ENCODE measurements around the gene CLASP1. TPM values are rescaled to one million over a fixed set of nuclear protein-coding genes. Genes with fewer than 3 reads are reported as not detected.

The CLASP1 gene
- total RNA-seq, 1 experiment from 2014 or later, result 45.9 TPM

GRCh38 chr2:121667618-121668017 lies 18.4 kb upstream of the CLASP1 start:
- H3K27ac ChIP-seq (ENCODE audit: insufficient read length, low read depth, low read length), result no peak overlapping the region
- DNase-seq, result no peak
- no peaks in the 10 kb centered on the region for H3K4me1 ChIP-seq (ENCODE audit: insufficient read depth, low read length)
- H3K9ac ChIP-seq (ENCODE audit: extremely low read depth, insufficient read length, low read length), result no peak overlapping the region
- no peaks in the 10 kb centered on the region for H4K20me1 ChIP-seq (ENCODE audit: control insufficient read depth, insufficient read depth, insufficient read length)
- H3T11ph ChIP-seq (ENCODE audit: low read length), result no peak overlapping the region
- H3K4ac ChIP-seq (ENCODE audit: low read depth, low read length), result no peak overlapping the region
- TF ChIP-seq CTCF (conservative IDR thresholded peaks at IDR 0.05), result no peak
- no peaks in the 10 kb centered on the region for H3K9me3 ChIP-seq (ENCODE audit: control insufficient read depth, low read depth, low read length)
- no peaks in the 10 kb centered on the region for H3K79me1 ChIP-seq (ENCODE audit: insufficient read depth, low read depth, low read length, poor library complexity, severe bottlenecking)
- WGBS (ENCODE audit: extremely low coverage, insufficient read length, low lambda C conversion rate), result no CpG with 5 or more reads among the region's 1 CpG
- H3K4me2 ChIP-seq (ENCODE audit: insufficient read depth, insufficient read length, low read length), result no peak overlapping the region
- H2BK5ac ChIP-seq (ENCODE audit: insufficient read length, low read length), result no peak overlapping the region
- H4K5ac ChIP-seq (ENCODE audit: insufficient read length, low read depth, low read length), result no peak overlapping the region
- H2BK12ac ChIP-seq (ENCODE audit: insufficient read length, low read depth, low read length), result no peak overlapping the region
- H4K8ac ChIP-seq (replicated peaks; ENCODE audit: insufficient read length, low read depth, low read length), result no peak overlapping the region
- no peak overlapping the region for H3K18ac ChIP-seq (ENCODE audit: insufficient read length, low read depth, low read length)
- H2AK5ac ChIP-seq (ENCODE audit: insufficient read length, low read length), result peak overlapping the region; percentile 8
- Mint-ChIP-seq H3K4me1 (peaks cover 7% of the 10 kb centered on the region in 2 experiments), H3K27me3 (ENCODE audit: low read depth) (peaks cover 1% of the 10 kb centered on the region; the same call in 1 of the 2 replicates), H3K36me3 (ENCODE audit: insufficient read depth in 1 of 3, low read depth in 3 of 3) (peaks cover 25 to 41% (median 28%) of the 10 kb centered on the region in 3 experiments), H3K27ac (peak overlapping the region in 1 of 3 experiments; percentile 52; a peak in 1 of 7 replicates), H3K4me3 (no peak overlapping the region), H3K9me3 (peaks cover 34 to 40% of the 10 kb centered on the region in 2 experiments)
- no peak overlapping the region for H3K23ac ChIP-seq (ENCODE audit: insufficient read length, low read depth, low read length)
- H3K23me2 ChIP-seq (ENCODE audit: insufficient read length, low read depth, low read length, poor library complexity, severe bottlenecking), result no peaks in the 10 kb centered on the region
- no peak overlapping the region for H3K14ac ChIP-seq (ENCODE audit: insufficient read depth, low read length)
- H4K91ac ChIP-seq (ENCODE audit: insufficient read length, low read depth, low read length), result no peak overlapping the region
- H3K79me2 ChIP-seq (ENCODE audit: insufficient read depth, low read length), result no peaks in the 10 kb centered on the region
- no peak overlapping the region for H3K56ac ChIP-seq (ENCODE audit: insufficient read length, low read depth, low read length)
- H2AFZ ChIP-seq (ENCODE audit: low read length), result no peak overlapping the region
- H2BK120ac ChIP-seq (ENCODE audit: low read depth, low read length, poor library complexity, severe bottlenecking), result no peak overlapping the region
- no peak overlapping the region for H2BK15ac ChIP-seq (ENCODE audit: low read depth, low read length)
- no peak overlapping the region for H2BK20ac ChIP-seq (ENCODE audit: low read depth, low read length, poor library complexity, severe bottlenecking)
- H3K27me3 ChIP-seq (ENCODE audit: insufficient read depth, low read length), result no peaks in the 10 kb centered on the region

Measured in H9 (cell line).